Measurements from ENCODE around the gene SLC1A2. TPM values are rescaled to one million over a fixed set of nuclear protein-coding genes. Genes with fewer than 3 reads are reported as not detected.

The SLC1A2 gene
- total and polyA plus RNA-seq, 8 donors = 0.89 to 31.8 (median 18.9) TPM

- Histone ChIP-seq H3K4me3 (no peak overlapping the region), H3K9me3 (no peaks in the 10 kb centered on the region), H3K27me3 (no peaks in the 10 kb centered on the region), H3K4me1 (peaks cover 3 to 57% of the 10 kb centered on the region in 2 donors), H3K36me3 (peaks cover 0 to 17% of the 10 kb centered on the region in 2 donors), H3K27ac (no peak overlapping the region)
- TF ChIP-seq, protein P1, sequence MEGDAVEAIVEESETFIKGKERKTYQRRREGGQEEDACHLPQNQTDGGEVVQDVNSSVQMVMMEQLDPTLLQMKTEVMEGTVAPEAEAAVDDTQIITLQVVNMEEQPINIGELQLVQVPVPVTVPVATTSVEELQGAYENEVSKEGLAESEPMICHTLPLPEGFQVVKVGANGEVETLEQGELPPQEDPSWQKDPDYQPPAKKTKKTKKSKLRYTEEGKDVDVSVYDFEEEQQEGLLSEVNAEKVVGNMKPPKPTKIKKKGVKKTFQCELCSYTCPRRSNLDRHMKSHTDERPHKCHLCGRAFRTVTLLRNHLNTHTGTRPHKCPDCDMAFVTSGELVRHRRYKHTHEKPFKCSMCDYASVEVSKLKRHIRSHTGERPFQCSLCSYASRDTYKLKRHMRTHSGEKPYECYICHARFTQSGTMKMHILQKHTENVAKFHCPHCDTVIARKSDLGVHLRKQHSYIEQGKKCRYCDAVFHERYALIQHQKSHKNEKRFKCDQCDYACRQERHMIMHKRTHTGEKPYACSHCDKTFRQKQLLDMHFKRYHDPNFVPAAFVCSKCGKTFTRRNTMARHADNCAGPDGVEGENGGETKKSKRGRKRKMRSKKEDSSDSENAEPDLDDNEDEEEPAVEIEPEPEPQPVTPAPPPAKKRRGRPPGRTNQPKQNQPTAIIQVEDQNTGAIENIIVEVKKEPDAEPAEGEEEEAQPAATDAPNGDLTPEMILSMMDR (IDR thresholded peaks at IDR 0.05) = no peak
- intact Hi-C loops (cut with DNase I) = no loop called here
- ATAC-seq = no peak
- no peak for DNase-seq
These were observed 184.2 kb downstream of the SLC1A2 start for GRCh38 chr11:35235157-35235468.

DNA sequence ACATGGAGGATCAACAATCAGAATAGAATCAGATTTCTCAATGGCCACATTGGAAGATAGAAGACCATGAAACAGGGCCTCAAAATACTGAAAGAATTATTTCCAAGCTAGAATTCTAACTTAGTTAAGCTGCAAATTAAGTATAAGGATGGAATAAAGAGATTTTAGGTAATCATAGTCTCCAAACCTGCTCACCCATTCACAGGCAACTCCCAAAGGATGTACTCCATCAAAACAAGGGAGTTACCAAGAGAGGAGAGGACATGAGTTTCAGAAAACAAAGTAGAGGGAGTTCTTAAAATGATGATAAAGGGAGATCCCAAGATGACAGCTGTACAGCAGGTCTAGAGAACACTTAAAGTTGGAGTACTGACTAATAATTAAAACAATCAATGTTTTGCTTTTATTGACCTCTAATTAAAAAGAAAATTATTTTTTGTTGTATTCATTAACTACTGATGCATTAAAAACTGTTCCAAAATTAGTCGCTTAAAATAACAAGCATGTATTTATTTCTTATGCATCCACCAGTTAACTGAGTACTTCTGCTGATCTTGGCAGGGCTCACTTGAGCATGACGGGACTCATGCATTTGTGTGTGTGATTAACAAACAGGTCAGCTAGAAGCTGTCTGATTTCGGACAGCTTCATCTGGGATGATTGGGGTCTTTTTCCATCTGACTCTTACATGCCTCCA is 184.8 kb downstream of the SLC1A2 start:
- TF ChIP-seq, protein P1 (IDR thresholded peaks at IDR 0.05) = no peak
- intact Hi-C loops (cut with DNase I) = no loop called here
- peaks cover 3 to 62% of the 10 kb centered on the region in 2 donors for H3K4me1 ChIP-seq
- ATAC-seq = no peak
- no peaks in the 10 kb centered on the region for H3K9me3 ChIP-seq
- no peak for DNase-seq
- H3K4me3 ChIP-seq = no peak overlapping the region
- H3K36me3 ChIP-seq = peaks cover 4 to 22% of the 10 kb centered on the region in 2 donors
- H3K27me3 ChIP-seq = no peaks in the 10 kb centered on the region
- H3K27ac ChIP-seq = no peak overlapping the region

DNA sequence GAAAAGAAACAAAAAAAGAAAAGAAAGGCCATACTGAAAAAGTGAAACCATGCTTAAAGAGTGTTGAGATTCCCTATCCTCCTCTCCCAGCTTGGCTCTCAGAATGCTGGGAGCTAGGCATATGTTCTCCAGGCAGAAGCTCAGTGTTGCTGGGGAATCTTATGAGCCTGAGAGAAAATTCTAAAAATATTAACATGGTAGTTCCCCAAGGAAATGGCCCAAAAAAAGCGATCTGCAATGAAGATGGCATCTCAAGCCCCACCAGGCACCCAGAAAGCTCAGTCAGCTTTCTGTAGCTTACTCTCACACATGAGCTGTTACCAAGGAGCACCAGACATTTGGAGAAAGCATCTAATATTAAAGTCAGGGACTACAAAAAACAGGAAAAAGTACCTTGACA is 185.8 kb downstream of the SLC1A2 start:
- ATAC-seq = no peak
- intact Hi-C loops (cut with DNase I) = no loop called here
- peak overlapping the region in 1 of 2 donors; percentile 24 for H3K27ac ChIP-seq
- peaks cover 6 to 33% of the 10 kb centered on the region in 2 donors for H3K36me3 ChIP-seq
- H3K4me1 ChIP-seq = peaks cover 3 to 64% of the 10 kb centered on the region in 2 donors
- no peak overlapping the region for H3K4me3 ChIP-seq
- TF ChIP-seq, protein P1 (IDR thresholded peaks at IDR 0.05) = no peak
- no peaks in the 10 kb centered on the region for H3K9me3 ChIP-seq
- no peak for DNase-seq
- no peaks in the 10 kb centered on the region for H3K27me3 ChIP-seq

- H3K4me1 ChIP-seq = peaks cover 3 to 58% of the 10 kb centered on the region in 2 donors
- intact Hi-C loops (cut with DNase I) = no loop called here
- TF ChIP-seq, protein P1 (IDR thresholded peaks at IDR 0.05) = no peak
- H3K27ac ChIP-seq = no peak overlapping the region
- H3K4me3 ChIP-seq = no peak overlapping the region
- ATAC-seq = no peak
- H3K27me3 ChIP-seq = no peaks in the 10 kb centered on the region
- peaks cover 6 to 33% of the 10 kb centered on the region in 2 donors for H3K36me3 ChIP-seq
- no peak for DNase-seq
- no peaks in the 10 kb centered on the region for H3K9me3 ChIP-seq
These were observed 186.4 kb downstream of the SLC1A2 start for GRCh38 chr11:35232891-35233330.

DNA sequence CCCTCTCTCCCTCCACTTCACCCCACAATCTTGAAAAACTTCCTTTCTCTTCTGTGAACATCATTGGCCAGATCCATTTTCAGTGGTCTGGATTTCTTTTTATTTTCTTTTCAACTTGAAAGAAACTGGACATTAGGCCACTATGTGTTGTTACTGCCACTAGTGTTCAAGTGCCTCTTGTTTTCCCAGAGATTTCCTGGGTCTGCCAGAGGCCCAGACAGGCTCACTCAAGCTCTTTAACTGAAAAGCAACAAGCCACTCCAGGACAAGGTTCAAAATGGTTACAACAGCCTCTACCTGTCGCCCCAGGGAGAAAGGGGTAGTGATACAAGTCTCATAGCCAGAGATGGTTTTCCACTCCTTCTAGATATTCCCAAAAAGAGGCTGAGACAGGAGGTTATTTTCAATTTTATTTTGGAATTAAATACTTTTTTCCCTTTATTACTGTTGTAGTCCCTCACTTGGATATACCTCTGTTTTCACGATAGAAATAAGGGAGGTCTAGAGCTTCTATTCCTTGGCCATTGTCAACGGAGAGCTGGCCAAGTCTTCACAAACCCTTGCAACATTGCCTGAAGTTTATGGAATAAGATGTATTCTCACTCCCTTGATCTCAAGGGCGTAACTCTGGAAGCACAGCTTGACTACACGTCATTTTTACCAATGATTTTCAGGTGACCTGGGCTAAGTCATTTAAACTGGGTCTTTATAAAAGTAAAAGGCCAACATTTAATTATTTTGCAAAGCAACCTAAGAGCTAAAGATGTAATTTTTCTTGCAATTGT is 188.1 kb downstream of the SLC1A2 start:
- TF ChIP-seq, protein P1 (IDR thresholded peaks at IDR 0.05) = no peak
- Histone ChIP-seq H3K9me3 (no peaks in the 10 kb centered on the region), H3K27ac (peak overlapping the region in 1 of 2 donors; percentile 92), H3K36me3 (peaks cover 6 to 40% of the 10 kb centered on the region in 2 donors), H3K4me1 (peaks cover 0 to 57% of the 10 kb centered on the region in 2 donors), H3K4me3 (no peak overlapping the region), H3K27me3 (no peaks in the 10 kb centered on the region)
- intact Hi-C loops (cut with DNase I) = no loop called here
- ATAC-seq (peak; percentile 84), DNase-seq (no peak)
